ENCODE measurements around the gene PRDM16.

Gene PRDM16

DNA sequence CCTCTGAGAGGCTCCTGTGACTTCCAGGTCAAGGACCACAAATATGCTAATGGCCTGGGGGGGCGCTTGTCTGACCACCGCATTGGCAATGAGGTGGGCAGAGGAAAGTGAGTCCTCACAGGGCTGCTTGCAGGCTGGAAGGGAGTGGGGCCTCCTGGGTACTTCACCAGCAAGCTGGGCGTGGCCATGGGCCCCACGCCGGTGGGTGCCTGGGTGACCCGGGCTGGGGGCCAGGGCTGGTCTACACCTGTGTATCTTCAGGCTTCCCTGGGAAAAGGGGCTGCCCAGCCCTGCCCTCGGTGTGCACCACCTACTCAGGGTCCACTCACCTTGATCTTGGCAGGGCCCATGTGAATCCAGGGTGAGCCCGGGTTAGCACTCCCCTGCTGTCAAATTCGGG is 167.4 kb downstream of the PRDM16 start:
- Histone ChIP-seq H3K9ac (ENCODE audit: low read length) (no peak overlapping the region), H2BK120ac (ENCODE audit: low read depth, low read length) (no peak overlapping the region), H2BK15ac (ENCODE audit: low read depth, poor library complexity, severe bottlenecking) (no peak overlapping the region), H3K14ac (ENCODE audit: low read length in 2 of 2) (no peak overlapping the region), H3K27me3 (ENCODE audit: control insufficient read depth in 1 of 2, insufficient read depth in 1 of 2, low read length in 2 of 2) (peaks cover 0 to 64% of the 10 kb centered on the region in 2 experiments), H3K4me1 (ENCODE audit: control insufficient read depth, insufficient read depth, low read depth, low read length) (no peaks in the 10 kb centered on the region), H3K4me2 (ENCODE audit: low read length, poor library complexity, severe bottlenecking) (no peak overlapping the region), H4K8ac (ENCODE audit: low read length) (no peak overlapping the region), H3K36me3 (ENCODE audit: control insufficient read depth in 1 of 2, insufficient read depth in 2 of 2, low read depth in 1 of 2, low read length in 2 of 2) (no peaks in the 10 kb centered on the region), H3K27ac (ENCODE audit: low read length, poor library complexity, severe bottlenecking) (no peak overlapping the region), H3K79me1 (replicated peaks; ENCODE audit: low read length, poor library complexity, severe bottlenecking) (no peaks in the 10 kb centered on the region), H2BK12ac (ENCODE audit: low read length in 2 of 2) (no peak overlapping the region), H2BK5ac (ENCODE audit: low read depth, low read length, poor library complexity, severe bottlenecking) (no peak overlapping the region), H3K4ac (ENCODE audit: low read depth in 1 of 2, low read length in 2 of 2) (no peak overlapping the region), H3K18ac (ENCODE audit: low read depth in 1 of 2, low read length in 2 of 2) (no peak overlapping the region), H3K4me3 (ENCODE audit: insufficient read depth in 1 of 2, low read depth in 1 of 2, low read length in 2 of 2) (no peak overlapping the region), H2AK5ac (ENCODE audit: low read length, severe bottlenecking) (no peak overlapping the region), H4K91ac (ENCODE audit: low read length) (no peak overlapping the region), H2AFZ (ENCODE audit: low read depth, low read length) (no peak overlapping the region), H3K9me3 (ENCODE audit: control insufficient read depth, low read length) (peaks cover 4% of the 10 kb centered on the region), H3K23ac (ENCODE audit: low read length in 2 of 2) (no peak overlapping the region)
- WGBS: 79% methylated on average over 9 of the region's 9 CpGs
- DNase-seq: no peak

- H3K23ac ChIP-seq (ENCODE audit: low read length in 2 of 2): no peak overlapping the region
- no peak overlapping the region for H3K4me2 ChIP-seq (ENCODE audit: low read length, poor library complexity, severe bottlenecking)
- H3K79me1 ChIP-seq (replicated peaks; ENCODE audit: low read length, poor library complexity, severe bottlenecking): no peaks in the 10 kb centered on the region
- no peak overlapping the region for H2BK5ac ChIP-seq (ENCODE audit: low read depth, low read length, poor library complexity, severe bottlenecking)
- H2BK15ac ChIP-seq (ENCODE audit: low read depth, poor library complexity, severe bottlenecking): no peak overlapping the region
- no peak overlapping the region for H2AFZ ChIP-seq (ENCODE audit: low read depth, low read length)
- no peak overlapping the region for H4K91ac ChIP-seq (ENCODE audit: low read length)
- H3K27ac ChIP-seq (ENCODE audit: low read length, poor library complexity, severe bottlenecking): no peak overlapping the region
- H3K27me3 ChIP-seq (ENCODE audit: control insufficient read depth in 1 of 2, insufficient read depth in 1 of 2, low read length in 2 of 2): peaks cover 0 to 64% of the 10 kb centered on the region in 2 experiments
- no peak overlapping the region for H3K9ac ChIP-seq (ENCODE audit: low read length)
- 80% methylated on average over 7 of the region's 7 CpGs for WGBS
- no peak overlapping the region for H3K4me3 ChIP-seq (ENCODE audit: insufficient read depth in 1 of 2, low read depth in 1 of 2, low read length in 2 of 2)
- H3K36me3 ChIP-seq (ENCODE audit: control insufficient read depth in 1 of 2, insufficient read depth in 2 of 2, low read depth in 1 of 2, low read length in 2 of 2): no peaks in the 10 kb centered on the region
- H2BK12ac ChIP-seq (ENCODE audit: low read length in 2 of 2): no peak overlapping the region
- peaks cover 4% of the 10 kb centered on the region for H3K9me3 ChIP-seq (ENCODE audit: control insufficient read depth, low read length)
- no peaks in the 10 kb centered on the region for H3K4me1 ChIP-seq (ENCODE audit: control insufficient read depth, insufficient read depth, low read depth, low read length)
- H4K8ac ChIP-seq (ENCODE audit: low read length): no peak overlapping the region
- no peak overlapping the region for H3K4ac ChIP-seq (ENCODE audit: low read depth in 1 of 2, low read length in 2 of 2)
- H2AK5ac ChIP-seq (ENCODE audit: low read length, severe bottlenecking): no peak overlapping the region
- no peak overlapping the region for H3K18ac ChIP-seq (ENCODE audit: low read depth in 1 of 2, low read length in 2 of 2)
- H2BK120ac ChIP-seq (ENCODE audit: low read depth, low read length): no peak overlapping the region
- no peak for DNase-seq
- no peak overlapping the region for H3K14ac ChIP-seq (ENCODE audit: low read length in 2 of 2)
Observed at GRCh38 chr1:3236955-3237354, 168.0 kb downstream of the PRDM16 start.

DNA sequence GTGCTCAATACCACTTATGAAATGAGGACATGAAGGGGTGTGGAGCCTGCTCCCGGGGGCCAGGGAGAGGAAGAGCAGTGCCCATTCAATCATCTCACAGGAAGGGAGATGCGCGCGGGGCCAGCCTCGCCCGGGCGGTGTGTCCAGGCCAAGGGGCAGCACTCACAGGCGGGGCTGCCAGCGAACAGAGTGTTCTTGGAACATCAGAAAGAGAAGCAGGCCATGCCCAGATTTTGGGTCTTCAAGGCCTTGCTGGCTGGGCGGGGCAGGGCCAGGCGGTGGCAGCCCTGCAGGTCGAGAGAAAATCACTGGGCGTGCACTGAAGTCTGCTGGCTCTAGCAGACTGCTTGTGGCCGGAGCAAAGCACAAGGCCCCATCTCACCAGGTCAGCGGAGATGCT is 168.6 kb downstream of the PRDM16 start:
- Histone ChIP-seq H3K14ac (ENCODE audit: low read length in 2 of 2) (no peak overlapping the region), H4K8ac (ENCODE audit: low read length) (no peak overlapping the region), H3K4me3 (ENCODE audit: insufficient read depth in 1 of 2, low read depth in 1 of 2, low read length in 2 of 2) (no peak overlapping the region), H4K91ac (ENCODE audit: low read length) (no peak overlapping the region), H3K4ac (ENCODE audit: low read depth in 1 of 2, low read length in 2 of 2) (no peak overlapping the region), H3K27ac (ENCODE audit: low read length, poor library complexity, severe bottlenecking) (no peak overlapping the region), H3K4me2 (ENCODE audit: low read length, poor library complexity, severe bottlenecking) (no peak overlapping the region), H2BK5ac (ENCODE audit: low read depth, low read length, poor library complexity, severe bottlenecking) (no peak overlapping the region), H2AK5ac (ENCODE audit: low read length, severe bottlenecking) (no peak overlapping the region), H2BK120ac (ENCODE audit: low read depth, low read length) (no peak overlapping the region), H3K27me3 (ENCODE audit: control insufficient read depth in 1 of 2, insufficient read depth in 1 of 2, low read length in 2 of 2) (peaks cover 0 to 64% of the 10 kb centered on the region in 2 experiments), H2AFZ (ENCODE audit: low read depth, low read length) (no peak overlapping the region), H3K9me3 (ENCODE audit: control insufficient read depth, low read length) (peaks cover 4% of the 10 kb centered on the region), H2BK15ac (ENCODE audit: low read depth, poor library complexity, severe bottlenecking) (no peak overlapping the region), H3K36me3 (ENCODE audit: control insufficient read depth in 1 of 2, insufficient read depth in 2 of 2, low read depth in 1 of 2, low read length in 2 of 2) (no peaks in the 10 kb centered on the region), H3K23ac (ENCODE audit: low read length in 2 of 2) (no peak overlapping the region), H3K18ac (ENCODE audit: low read depth in 1 of 2, low read length in 2 of 2) (no peak overlapping the region), H3K4me1 (ENCODE audit: control insufficient read depth, insufficient read depth, low read depth, low read length) (no peaks in the 10 kb centered on the region), H2BK12ac (ENCODE audit: low read length in 2 of 2) (no peak overlapping the region), H3K9ac (ENCODE audit: low read length) (no peak overlapping the region), H3K79me1 (replicated peaks; ENCODE audit: low read length, poor library complexity, severe bottlenecking) (no peaks in the 10 kb centered on the region)
- WGBS: 90% methylated on average over 15 of the region's 15 CpGs
- no peak for DNase-seq

DNA sequence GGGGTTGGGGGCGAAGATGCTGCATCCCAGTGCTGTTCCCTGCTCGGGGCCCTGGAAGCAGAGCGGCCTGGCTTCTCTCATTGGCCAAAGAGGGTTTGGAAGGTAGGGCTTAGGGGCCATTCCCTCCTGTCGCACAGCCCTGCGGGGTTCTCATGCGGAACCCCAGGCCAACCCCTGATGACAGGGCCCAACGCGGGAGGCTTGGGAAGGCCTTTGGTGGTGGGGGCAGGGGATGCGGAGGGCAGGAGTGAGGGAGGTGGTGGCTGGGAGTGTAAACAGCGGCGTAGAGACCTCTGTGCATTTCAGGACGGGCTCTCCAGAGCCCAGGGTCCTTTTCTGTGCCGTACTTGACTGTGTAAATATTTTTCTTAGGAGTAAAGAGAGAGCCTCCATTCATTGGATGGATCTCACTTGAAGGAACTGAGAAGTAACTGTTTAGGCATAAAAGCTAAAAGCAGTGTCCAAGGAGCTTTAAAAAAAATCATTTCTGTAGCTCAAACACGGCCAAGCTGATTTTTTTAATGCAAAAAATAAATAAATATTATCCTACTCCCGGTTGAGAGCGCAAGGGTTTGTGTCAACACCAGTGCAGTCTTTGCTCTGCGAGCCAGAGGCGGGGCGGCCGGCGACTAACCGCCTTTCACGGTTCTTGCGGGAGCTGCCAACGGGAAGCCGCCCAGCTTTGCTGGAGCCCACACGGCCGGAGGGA is 169.1 kb downstream of the PRDM16 start:
- H3K4me3 ChIP-seq (ENCODE audit: insufficient read depth in 1 of 2, low read depth in 1 of 2, low read length in 2 of 2): no peak overlapping the region
- H4K91ac ChIP-seq (ENCODE audit: low read length): no peak overlapping the region
- no peaks in the 10 kb centered on the region for H3K4me1 ChIP-seq (ENCODE audit: control insufficient read depth, insufficient read depth, low read depth, low read length)
- no peak overlapping the region for H2BK15ac ChIP-seq (ENCODE audit: low read depth, poor library complexity, severe bottlenecking)
- no peak overlapping the region for H2BK12ac ChIP-seq (ENCODE audit: low read length in 2 of 2)
- no peak overlapping the region for H3K4me2 ChIP-seq (ENCODE audit: low read length, poor library complexity, severe bottlenecking)
- no peaks in the 10 kb centered on the region for H3K79me1 ChIP-seq (replicated peaks; ENCODE audit: low read length, poor library complexity, severe bottlenecking)
- H3K23ac ChIP-seq (ENCODE audit: low read length in 2 of 2): no peak overlapping the region
- H3K4ac ChIP-seq (ENCODE audit: low read depth in 1 of 2, low read length in 2 of 2): no peak overlapping the region
- H3K27ac ChIP-seq (ENCODE audit: low read length, poor library complexity, severe bottlenecking): no peak overlapping the region
- no peak overlapping the region for H3K14ac ChIP-seq (ENCODE audit: low read length in 2 of 2)
- no peak for DNase-seq
- no peaks in the 10 kb centered on the region for H3K36me3 ChIP-seq (ENCODE audit: control insufficient read depth in 1 of 2, insufficient read depth in 2 of 2, low read depth in 1 of 2, low read length in 2 of 2)
- no peak overlapping the region for H3K18ac ChIP-seq (ENCODE audit: low read depth in 1 of 2, low read length in 2 of 2)
- H3K9ac ChIP-seq (ENCODE audit: low read length): no peak overlapping the region
- H3K9me3 ChIP-seq (ENCODE audit: control insufficient read depth, low read length): peaks cover 4% of the 10 kb centered on the region
- no peak overlapping the region for H2AFZ ChIP-seq (ENCODE audit: low read depth, low read length)
- H2BK120ac ChIP-seq (ENCODE audit: low read depth, low read length): no peak overlapping the region
- WGBS: 88% methylated on average over 28 of the region's 28 CpGs
- H2AK5ac ChIP-seq (ENCODE audit: low read length, severe bottlenecking): no peak overlapping the region
- peaks cover 0 to 64% of the 10 kb centered on the region in 2 experiments for H3K27me3 ChIP-seq (ENCODE audit: control insufficient read depth in 1 of 2, insufficient read depth in 1 of 2, low read length in 2 of 2)
- H2BK5ac ChIP-seq (ENCODE audit: low read depth, low read length, poor library complexity, severe bottlenecking): no peak overlapping the region
- no peak overlapping the region for H4K8ac ChIP-seq (ENCODE audit: low read length)
